Measurements from ENCODE around the gene KCNF1.

Gene KCNF1

GRCh38 chr2:10906926-10907625, 4.7 kb upstream of the KCNF1 start:
- Mint-ChIP-seq H3K4me1 (ENCODE audit: low read depth) (peaks cover 3% of the 10 kb centered on the region), H3K27me3 (peaks cover 10% of the 10 kb centered on the region), H3K9me3 (ENCODE audit: low read depth) (no peaks in the 10 kb centered on the region), H3K36me3 (no peaks in the 10 kb centered on the region), H3K27ac (no peak overlapping the region), H3K4me3 (no peak overlapping the region)

DNA sequence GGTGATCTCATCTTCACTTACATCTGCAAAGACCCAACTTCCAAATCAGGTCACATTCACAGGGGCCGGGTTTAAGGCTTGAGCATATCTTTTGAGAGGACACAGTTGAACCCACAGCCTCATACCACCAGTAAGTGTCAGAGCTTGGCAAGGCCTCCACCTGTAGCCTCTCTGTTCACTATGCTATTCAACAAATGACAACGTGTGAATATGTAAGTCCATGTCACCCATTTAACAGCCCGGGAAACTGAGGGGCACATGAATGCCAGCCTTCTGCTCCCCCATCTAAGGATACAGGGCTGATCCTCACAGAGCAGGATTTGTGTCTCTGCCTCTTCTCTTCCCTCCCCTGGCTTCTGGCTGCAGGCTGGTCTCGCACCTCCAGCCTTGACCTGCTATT, 3.5 kb upstream of the KCNF1 start:
- Mint-ChIP-seq H3K4me3 (no peak overlapping the region), H3K27ac (no peak overlapping the region), H3K4me1 (ENCODE audit: low read depth) (peaks cover 8% of the 10 kb centered on the region), H3K36me3 (no peaks in the 10 kb centered on the region), H3K9me3 (ENCODE audit: low read depth) (no peaks in the 10 kb centered on the region), H3K27me3 (peaks cover 15% of the 10 kb centered on the region)

DNA sequence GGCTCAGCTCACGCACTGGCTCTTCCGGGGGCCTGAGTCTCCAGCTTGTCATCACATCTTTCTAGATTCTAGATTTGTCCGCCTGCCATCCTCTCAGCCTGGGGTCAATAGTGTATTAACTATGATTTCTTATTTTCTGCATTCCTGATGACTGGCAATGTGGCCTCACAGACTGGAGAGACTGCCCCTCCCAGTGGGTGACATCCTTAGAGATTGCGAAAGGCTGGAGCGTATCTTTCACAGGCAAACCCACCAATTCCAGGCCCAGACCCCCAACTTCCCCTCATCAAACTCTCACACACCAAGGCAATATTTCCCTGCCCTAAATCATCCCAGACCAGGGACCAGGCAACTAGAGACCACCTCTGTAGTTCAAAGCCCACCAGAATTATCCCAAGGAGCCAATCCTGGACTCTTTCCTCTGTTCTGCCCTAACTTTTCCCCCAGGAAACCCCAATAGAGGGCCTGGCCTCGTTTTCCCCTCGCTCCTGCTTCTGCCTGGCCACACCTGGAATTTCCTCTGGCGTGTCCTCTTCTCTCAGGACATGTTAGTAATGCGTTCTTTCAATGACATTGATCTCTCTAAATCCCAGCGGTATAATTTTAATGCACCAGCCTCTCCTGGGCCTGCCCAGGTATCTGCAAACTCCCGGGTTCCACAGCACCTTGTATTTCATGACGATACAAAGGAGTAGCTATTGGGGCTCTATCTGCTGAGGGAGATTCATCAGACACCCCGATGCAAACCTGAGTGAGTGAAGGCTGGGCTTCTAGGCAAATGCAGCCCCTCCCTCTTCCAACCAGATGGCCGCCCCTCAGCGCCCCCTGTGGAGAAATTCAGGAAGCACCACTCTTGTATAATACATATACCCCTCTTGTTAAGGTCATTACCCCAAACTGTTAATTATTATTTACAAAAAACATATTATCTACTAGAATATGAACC, 2.4 kb upstream of the KCNF1 start:
- Mint-ChIP-seq H3K36me3 (no peaks in the 10 kb centered on the region), H3K4me1 (ENCODE audit: low read depth) (peaks cover 8% of the 10 kb centered on the region), H3K4me3 (no peak overlapping the region), H3K27ac (no peak overlapping the region), H3K27me3 (peaks cover 17% of the 10 kb centered on the region), H3K9me3 (ENCODE audit: low read depth) (no peaks in the 10 kb centered on the region)

DNA sequence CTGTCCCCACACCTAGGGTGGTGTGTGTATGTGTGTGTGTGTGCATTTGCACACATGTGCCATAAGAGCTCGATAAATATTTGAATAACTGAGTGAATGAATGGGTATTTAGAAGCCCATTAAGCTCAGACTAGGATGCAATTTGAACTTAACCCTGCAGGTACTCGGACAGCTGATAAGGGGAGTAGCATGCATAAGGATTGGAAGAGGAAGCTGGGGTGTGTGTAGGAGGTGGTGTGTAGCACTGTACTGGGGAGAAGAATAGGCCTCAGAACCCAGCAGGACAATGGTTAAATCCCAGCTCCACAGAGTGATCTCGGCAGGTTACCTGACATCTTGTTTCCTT, 1.8 kb upstream of the KCNF1 start:
- peaks cover 8% of the 10 kb centered on the region for H3K4me1 Mint-ChIP-seq (ENCODE audit: low read depth)
- H3K27ac Mint-ChIP-seq = no peak overlapping the region
- no peak overlapping the region for H3K4me3 Mint-ChIP-seq
- H3K27me3 Mint-ChIP-seq = peaks cover 23% of the 10 kb centered on the region
- H3K9me3 Mint-ChIP-seq (ENCODE audit: low read depth) = no peaks in the 10 kb centered on the region
- no peaks in the 10 kb centered on the region for H3K36me3 Mint-ChIP-seq

- Mint-ChIP-seq H3K27ac (no peak overlapping the region), H3K9me3 (ENCODE audit: low read depth) (no peaks in the 10 kb centered on the region), H3K27me3 (peaks cover 23% of the 10 kb centered on the region), H3K36me3 (no peaks in the 10 kb centered on the region), H3K4me3 (no peak overlapping the region), H3K4me1 (ENCODE audit: low read depth) (peaks cover 8% of the 10 kb centered on the region)
Observed at GRCh38 chr2:10910625-10911024, 1.1 kb upstream of the KCNF1 start.

- Mint-ChIP-seq H3K27me3 (peaks cover 23% of the 10 kb centered on the region), H3K36me3 (no peaks in the 10 kb centered on the region), H3K27ac (no peak overlapping the region), H3K4me1 (ENCODE audit: low read depth) (peaks cover 8% of the 10 kb centered on the region), H3K9me3 (ENCODE audit: low read depth) (no peaks in the 10 kb centered on the region), H3K4me3 (peak overlapping the region; percentile 40)
Observed at GRCh38 chr2:10912076-10912731, 470 bp downstream of the KCNF1 start.

DNA sequence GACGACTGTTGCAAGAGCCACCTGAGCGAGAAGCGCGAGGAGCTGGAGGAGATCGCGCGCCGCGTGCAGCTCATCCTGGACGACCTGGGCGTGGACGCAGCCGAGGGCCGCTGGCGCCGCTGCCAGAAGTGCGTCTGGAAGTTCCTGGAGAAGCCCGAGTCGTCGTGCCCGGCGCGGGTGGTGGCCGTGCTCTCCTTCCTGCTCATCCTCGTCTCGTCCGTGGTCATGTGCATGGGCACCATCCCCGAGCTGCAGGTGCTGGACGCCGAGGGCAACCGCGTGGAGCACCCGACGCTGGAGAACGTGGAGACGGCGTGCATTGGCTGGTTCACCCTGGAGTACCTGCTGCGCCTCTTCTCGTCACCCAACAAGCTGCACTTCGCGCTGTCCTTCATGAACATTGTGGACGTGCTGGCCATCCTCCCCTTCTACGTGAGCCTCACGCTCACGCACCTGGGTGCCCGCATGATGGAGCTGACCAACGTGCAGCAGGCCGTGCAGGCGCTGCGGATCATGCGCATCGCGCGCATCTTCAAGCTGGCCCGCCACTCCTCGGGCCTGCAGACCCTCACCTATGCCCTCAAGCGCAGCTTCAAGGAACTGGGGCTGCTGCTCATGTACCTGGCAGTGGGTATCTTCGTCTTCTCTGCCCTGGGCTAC, 1.2 kb downstream of the KCNF1 start:
- Mint-ChIP-seq H3K27ac (no peak overlapping the region), H3K4me1 (ENCODE audit: low read depth) (peaks cover 8% of the 10 kb centered on the region), H3K27me3 (peaks cover 23% of the 10 kb centered on the region), H3K9me3 (ENCODE audit: low read depth) (no peaks in the 10 kb centered on the region), H3K36me3 (no peaks in the 10 kb centered on the region), H3K4me3 (peak overlapping the region; percentile 57)

DNA sequence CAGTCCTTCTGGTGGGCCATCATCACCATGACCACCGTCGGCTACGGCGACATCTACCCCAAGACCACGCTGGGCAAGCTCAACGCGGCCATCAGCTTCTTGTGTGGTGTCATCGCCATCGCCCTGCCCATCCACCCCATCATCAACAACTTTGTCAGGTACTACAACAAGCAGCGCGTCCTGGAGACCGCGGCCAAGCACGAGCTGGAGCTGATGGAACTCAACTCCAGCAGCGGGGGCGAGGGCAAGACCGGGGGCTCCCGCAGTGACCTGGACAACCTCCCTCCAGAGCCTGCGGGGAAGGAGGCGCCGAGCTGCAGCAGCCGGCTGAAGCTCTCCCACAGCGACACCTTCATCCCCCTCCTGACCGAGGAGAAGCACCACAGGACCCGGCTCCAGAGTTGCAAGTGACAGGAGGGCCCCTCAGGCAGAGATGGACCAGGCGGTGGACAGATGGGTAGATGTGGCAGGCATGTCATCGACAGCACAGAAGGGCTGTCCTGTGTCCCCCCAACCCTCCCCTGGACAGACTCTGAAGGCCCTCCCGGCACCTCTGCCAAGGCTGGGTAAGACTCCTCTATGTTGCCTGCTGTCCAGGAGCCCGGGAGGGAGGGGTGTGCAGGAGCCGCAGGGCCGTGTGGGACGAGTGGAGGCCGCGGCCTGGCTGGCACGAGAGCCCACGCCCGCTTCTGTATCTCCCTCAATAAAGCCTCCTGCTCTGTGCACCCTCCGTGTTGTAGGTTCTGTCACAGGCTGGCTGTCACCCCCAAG, 2.0 kb downstream of the KCNF1 start:
- H3K27me3 Mint-ChIP-seq = peaks cover 23% of the 10 kb centered on the region
- H3K4me3 Mint-ChIP-seq = no peak overlapping the region
- no peaks in the 10 kb centered on the region for H3K36me3 Mint-ChIP-seq
- H3K27ac Mint-ChIP-seq = no peak overlapping the region
- H3K9me3 Mint-ChIP-seq (ENCODE audit: low read depth) = no peaks in the 10 kb centered on the region
- H3K4me1 Mint-ChIP-seq (ENCODE audit: low read depth) = peaks cover 8% of the 10 kb centered on the region

DNA sequence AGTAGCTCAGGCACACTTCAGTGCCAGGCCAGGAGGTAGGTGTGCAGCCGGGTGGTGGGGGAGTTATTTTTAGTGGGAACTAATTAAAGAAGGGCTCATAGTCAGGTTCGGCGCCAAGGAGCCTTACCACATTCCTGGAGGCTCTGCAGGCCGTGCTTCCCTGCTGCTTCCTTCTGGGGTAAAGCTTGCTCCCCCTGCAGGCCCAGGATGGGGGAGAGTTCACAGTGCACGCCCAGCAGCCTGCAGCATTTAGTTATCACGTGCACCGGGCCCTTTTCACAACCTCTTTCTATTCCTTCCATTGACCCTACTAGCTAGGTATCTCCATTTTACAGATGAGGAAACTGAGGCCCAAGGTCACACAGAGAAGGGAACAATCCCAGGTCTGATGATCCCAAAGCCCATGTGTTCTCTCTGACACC, 2.5 kb downstream of the KCNF1 start:
- H3K9me3 Mint-ChIP-seq (ENCODE audit: low read depth) = no peaks in the 10 kb centered on the region
- H3K27ac Mint-ChIP-seq = no peak overlapping the region
- H3K4me1 Mint-ChIP-seq (ENCODE audit: low read depth) = peaks cover 8% of the 10 kb centered on the region
- H3K4me3 Mint-ChIP-seq = no peak overlapping the region
- H3K27me3 Mint-ChIP-seq = peaks cover 23% of the 10 kb centered on the region
- H3K36me3 Mint-ChIP-seq = no peaks in the 10 kb centered on the region

DNA sequence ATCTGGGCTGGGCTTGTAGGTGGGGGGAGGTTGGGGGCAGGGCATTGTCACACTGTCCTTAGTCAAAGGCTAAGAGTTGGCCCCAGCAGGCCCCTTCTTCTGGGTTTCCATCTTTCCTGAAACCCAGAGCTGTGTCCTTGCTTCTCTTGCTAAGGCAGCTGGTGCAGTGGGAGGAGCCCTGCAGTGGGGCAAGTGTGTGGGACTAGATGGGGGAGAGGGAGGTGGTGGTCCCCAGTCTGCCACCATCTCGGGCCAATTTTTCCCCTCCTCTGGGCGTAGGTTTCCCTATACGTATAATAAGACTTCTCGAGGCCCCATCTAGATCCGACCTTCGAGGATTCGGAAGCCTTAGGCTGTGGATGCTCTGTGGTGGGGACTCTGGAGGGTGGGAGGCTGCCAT, 3.5 kb downstream of the KCNF1 start:
- Mint-ChIP-seq H3K4me1 (ENCODE audit: low read depth) (peaks cover 8% of the 10 kb centered on the region), H3K9me3 (ENCODE audit: low read depth) (no peaks in the 10 kb centered on the region), H3K4me3 (no peak overlapping the region), H3K27me3 (peaks cover 20% of the 10 kb centered on the region), H3K36me3 (no peaks in the 10 kb centered on the region), H3K27ac (no peak overlapping the region)

DNA sequence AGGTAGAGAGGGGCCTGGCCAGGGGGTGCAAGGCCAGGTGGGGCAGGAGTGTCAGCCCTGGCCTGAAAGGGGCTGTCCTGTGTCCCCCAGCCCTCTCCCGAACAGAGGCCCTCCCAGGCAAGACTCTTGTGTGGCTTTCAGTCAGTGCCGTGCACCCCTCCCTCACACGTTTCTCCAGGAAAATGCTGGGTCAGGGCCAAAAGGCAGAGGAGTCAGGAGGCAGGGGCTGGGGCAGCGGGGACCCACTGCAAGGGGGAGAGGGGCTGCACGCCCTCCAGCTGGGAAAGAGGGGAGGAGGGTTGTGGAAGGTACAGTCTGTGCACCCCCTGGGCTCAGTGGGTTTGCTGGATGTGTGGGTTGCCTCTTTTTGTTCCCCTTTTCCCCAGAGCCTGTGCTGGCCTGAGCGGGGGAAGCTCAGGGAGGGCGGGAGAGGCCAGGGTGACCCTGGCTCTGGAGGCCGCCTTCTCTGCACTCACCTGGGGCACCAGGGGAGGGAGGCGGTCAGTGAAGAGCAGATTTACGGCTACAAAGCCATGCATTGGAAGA, 4.1 kb downstream of the KCNF1 start:
- no peak overlapping the region for H3K27ac Mint-ChIP-seq
- no peak overlapping the region for H3K4me3 Mint-ChIP-seq
- peaks cover 8% of the 10 kb centered on the region for H3K4me1 Mint-ChIP-seq (ENCODE audit: low read depth)
- H3K27me3 Mint-ChIP-seq = peaks cover 17% of the 10 kb centered on the region
- H3K9me3 Mint-ChIP-seq (ENCODE audit: low read depth) = no peaks in the 10 kb centered on the region
- no peaks in the 10 kb centered on the region for H3K36me3 Mint-ChIP-seq

DNA sequence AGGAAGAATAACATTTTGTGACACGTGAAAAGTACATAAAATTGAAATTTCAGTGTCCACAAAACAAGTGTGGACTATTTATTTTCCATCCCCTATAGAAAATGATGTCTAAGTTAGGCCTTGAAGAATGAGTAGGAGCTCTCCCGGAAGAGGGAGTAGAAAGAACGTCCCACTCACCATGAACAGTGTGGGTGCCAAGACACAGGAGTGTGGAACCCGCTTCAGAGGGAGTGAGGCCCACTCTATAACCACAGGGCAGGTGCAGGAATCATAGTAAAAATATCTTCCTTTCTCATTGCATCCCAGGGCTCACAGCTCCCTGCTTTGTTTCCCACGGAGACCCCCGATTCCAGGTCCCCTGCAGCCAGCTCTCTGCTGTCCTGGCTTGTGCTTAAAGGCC, 5.2 kb downstream of the KCNF1 start:
- H3K27ac Mint-ChIP-seq = no peak overlapping the region
- peaks cover 13% of the 10 kb centered on the region for H3K27me3 Mint-ChIP-seq
- no peaks in the 10 kb centered on the region for H3K9me3 Mint-ChIP-seq (ENCODE audit: low read depth)
- H3K4me1 Mint-ChIP-seq (ENCODE audit: low read depth) = peaks cover 5% of the 10 kb centered on the region
- no peaks in the 10 kb centered on the region for H3K36me3 Mint-ChIP-seq
- no peak overlapping the region for H3K4me3 Mint-ChIP-seq

DNA sequence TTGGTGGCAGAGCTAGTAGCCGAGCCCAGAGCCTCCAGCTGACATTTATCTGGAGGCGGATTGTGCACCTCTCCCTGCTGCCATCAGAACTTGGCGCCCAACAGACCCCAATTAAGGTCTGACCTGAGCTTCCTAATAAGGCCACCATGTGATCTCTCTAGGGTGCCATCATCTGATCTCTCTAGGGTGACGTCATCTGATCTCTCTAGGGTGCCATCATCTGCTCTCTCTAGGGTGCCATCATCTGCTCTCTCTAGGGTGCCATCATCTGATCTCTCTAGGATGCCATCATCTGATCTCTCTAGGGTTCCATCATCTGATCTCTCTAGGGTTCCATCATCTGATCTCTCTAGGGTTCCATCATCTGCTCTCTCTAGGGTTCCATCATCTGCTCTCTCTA, 6.2 kb downstream of the KCNF1 start:
- Mint-ChIP-seq H3K4me3 (no peak overlapping the region), H3K27ac (no peak overlapping the region), H3K9me3 (ENCODE audit: low read depth) (no peaks in the 10 kb centered on the region), H3K4me1 (ENCODE audit: low read depth) (peaks cover 1% of the 10 kb centered on the region), H3K27me3 (peaks cover 10% of the 10 kb centered on the region), H3K36me3 (no peaks in the 10 kb centered on the region)
